HEK293 (cell line): ENCODE measurements around the gene ZNF878.

Experiments
- BCL11B ChIP-seq: fragments of 450-650 bp; formaldehyde crosslinking; IDR thresholded peaks from 2 replicates; pipeline ENCODE4 v1.5.1; 2016; ENCODE audit warnings: low read depth, missing biosample characterization, missing genetic modification characterization
- HOXA7 ChIP-seq: sonication (generic); formaldehyde crosslinking; IDR thresholded peaks from 2 replicates; pipeline ENCODE4 v1.8.1; 2022; ENCODE audit warnings: missing genetic modification reagents, borderline replicate concordance
- MZF1 ChIP-seq: fragments of 450-650 bp; formaldehyde crosslinking; IDR thresholded peaks from 2 replicates; pipeline ENCODE4 v1.5.1; 2017; ENCODE audit warnings: missing biosample characterization, missing genetic modification characterization, borderline replicate concordance
- ZNF214 ChIP-seq: fragments of 450-650 bp; formaldehyde crosslinking; IDR thresholded peaks from 2 replicates; pipeline ENCODE4 v1.5.1; 2017; ENCODE audit warnings: missing biosample characterization, mild to moderate bottlenecking, missing genetic modification characterization, borderline replicate concordance
- ZNF274 ChIP-seq, 2 experiments: fragments of 200-500 bp in 1 of 2; fragments of 450-650 bp in 1 of 2; sonication (Bioruptor generic) in 1 of 2; formaldehyde crosslinking in 1 of 2; IDR thresholded peaks; 2 replicates each; pipeline versions ENCODE4 v1.5.1 to v1.6.1; 2014 to 2016; ENCODE audit warnings: borderline replicate concordance in 1 of 2, inconsistent platforms in 1 of 2, low read length in 1 of 2, missing biosample characterization in 1 of 2, missing genetic modification characterization in 1 of 2
- TF ChIP-seq, protein P1 (sequence below): fragments of 450-650 bp; formaldehyde crosslinking; IDR thresholded peaks from 2 replicates; pipeline ENCODE4 v1.5.1; 2016; ENCODE audit warnings: missing biosample characterization, missing genetic modification characterization
- TF ChIP-seq, protein P2 (sequence below): fragments of 450-650 bp; formaldehyde crosslinking; IDR thresholded peaks from 2 replicates; pipeline ENCODE4 v1.5.1; 2016; ENCODE audit warnings: missing biosample characterization, missing genetic modification characterization
- TF ChIP-seq, protein P3 (sequence below): fragments of 450-650 bp; IDR thresholded peaks from 2 replicates; pipeline ENCODE4 v1.5.1; 2018; ENCODE audit warnings: missing biosample characterization, missing genetic modification characterization

DNA sequence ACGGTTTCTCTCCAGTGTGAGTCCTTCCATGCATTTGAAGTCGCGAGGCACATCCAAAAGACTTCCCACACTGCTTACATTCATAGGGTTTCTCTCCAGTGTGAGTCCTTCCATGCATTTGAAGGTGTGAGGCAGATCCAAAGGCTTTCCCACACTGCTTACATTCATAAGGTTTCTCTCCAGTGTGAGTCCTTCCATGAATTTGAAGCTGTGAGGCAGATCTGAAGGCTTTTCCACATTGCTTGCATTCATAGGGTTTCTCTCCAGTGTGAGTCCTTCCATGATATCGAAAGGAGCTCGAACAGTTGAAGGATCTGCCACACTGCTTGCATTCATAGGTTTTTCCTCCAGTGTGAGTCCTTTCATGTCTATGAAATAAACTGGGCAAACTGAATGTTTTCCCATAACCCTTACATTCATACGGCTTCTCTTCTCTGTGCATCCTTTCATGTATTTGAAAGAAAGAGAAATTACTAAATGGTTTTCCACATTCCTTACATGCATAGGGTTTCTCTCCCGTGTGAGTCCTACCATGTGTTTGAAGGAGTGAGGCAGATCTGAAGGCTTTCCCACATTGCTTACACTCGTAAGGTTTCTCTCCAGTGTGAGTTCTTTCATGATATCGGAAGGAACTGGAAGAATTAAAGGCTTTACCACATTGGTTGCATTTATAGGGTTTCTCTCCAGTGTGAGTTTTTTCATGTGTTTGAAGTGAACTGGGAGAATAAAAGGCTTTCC, 37.6 kb downstream of the ZNF878 start:
- TF ChIP-seq, protein P1, sequence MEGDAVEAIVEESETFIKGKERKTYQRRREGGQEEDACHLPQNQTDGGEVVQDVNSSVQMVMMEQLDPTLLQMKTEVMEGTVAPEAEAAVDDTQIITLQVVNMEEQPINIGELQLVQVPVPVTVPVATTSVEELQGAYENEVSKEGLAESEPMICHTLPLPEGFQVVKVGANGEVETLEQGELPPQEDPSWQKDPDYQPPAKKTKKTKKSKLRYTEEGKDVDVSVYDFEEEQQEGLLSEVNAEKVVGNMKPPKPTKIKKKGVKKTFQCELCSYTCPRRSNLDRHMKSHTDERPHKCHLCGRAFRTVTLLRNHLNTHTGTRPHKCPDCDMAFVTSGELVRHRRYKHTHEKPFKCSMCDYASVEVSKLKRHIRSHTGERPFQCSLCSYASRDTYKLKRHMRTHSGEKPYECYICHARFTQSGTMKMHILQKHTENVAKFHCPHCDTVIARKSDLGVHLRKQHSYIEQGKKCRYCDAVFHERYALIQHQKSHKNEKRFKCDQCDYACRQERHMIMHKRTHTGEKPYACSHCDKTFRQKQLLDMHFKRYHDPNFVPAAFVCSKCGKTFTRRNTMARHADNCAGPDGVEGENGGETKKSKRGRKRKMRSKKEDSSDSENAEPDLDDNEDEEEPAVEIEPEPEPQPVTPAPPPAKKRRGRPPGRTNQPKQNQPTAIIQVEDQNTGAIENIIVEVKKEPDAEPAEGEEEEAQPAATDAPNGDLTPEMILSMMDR (tag by site-specific recombination): no peak
- TF ChIP-seq, protein P2, sequence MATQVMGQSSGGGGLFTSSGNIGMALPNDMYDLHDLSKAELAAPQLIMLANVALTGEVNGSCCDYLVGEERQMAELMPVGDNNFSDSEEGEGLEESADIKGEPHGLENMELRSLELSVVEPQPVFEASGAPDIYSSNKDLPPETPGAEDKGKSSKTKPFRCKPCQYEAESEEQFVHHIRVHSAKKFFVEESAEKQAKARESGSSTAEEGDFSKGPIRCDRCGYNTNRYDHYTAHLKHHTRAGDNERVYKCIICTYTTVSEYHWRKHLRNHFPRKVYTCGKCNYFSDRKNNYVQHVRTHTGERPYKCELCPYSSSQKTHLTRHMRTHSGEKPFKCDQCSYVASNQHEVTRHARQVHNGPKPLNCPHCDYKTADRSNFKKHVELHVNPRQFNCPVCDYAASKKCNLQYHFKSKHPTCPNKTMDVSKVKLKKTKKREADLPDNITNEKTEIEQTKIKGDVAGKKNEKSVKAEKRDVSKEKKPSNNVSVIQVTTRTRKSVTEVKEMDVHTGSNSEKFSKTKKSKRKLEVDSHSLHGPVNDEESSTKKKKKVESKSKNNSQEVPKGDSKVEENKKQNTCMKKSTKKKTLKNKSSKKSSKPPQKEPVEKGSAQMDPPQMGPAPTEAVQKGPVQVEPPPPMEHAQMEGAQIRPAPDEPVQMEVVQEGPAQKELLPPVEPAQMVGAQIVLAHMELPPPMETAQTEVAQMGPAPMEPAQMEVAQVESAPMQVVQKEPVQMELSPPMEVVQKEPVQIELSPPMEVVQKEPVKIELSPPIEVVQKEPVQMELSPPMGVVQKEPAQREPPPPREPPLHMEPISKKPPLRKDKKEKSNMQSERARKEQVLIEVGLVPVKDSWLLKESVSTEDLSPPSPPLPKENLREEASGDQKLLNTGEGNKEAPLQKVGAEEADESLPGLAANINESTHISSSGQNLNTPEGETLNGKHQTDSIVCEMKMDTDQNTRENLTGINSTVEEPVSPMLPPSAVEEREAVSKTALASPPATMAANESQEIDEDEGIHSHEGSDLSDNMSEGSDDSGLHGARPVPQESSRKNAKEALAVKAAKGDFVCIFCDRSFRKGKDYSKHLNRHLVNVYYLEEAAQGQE (tag by site-specific recombination): no peak
- TF ChIP-seq, protein P3, sequence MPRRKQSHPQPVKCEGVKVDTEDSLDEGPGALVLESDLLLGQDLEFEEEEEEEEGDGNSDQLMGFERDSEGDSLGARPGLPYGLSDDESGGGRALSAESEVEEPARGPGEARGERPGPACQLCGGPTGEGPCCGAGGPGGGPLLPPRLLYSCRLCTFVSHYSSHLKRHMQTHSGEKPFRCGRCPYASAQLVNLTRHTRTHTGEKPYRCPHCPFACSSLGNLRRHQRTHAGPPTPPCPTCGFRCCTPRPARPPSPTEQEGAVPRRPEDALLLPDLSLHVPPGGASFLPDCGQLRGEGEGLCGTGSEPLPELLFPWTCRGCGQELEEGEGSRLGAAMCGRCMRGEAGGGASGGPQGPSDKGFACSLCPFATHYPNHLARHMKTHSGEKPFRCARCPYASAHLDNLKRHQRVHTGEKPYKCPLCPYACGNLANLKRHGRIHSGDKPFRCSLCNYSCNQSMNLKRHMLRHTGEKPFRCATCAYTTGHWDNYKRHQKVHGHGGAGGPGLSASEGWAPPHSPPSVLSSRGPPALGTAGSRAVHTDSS (tag by site-specific recombination): no peak
- TF ChIP-seq HOXA7: no peak
- TF ChIP-seq ZNF274 (IDR thresholded peaks at IDR 0.05; ENCODE audit: low read length): no peak
- TF ChIP-seq ZNF274 (tag by site-specific recombination; IDR thresholded peaks at IDR 0.05; ENCODE audit: borderline replicate concordance): peak; percentile 92
- no peak for TF ChIP-seq ZNF214
- no peak for TF ChIP-seq BCL11B (tag by site-specific recombination)
- TF ChIP-seq MZF1: no peak
